NCI-H69 (cell line): ENCODE measurements around the gene CTDP1.

Experiments used
- DNase-seq: peaks from one replicate; lab custom pipeline; 2025; lab: John Stamatoyannopoulos, UW

Gene CTDP1

GRCh38 chr18:79763407-79763806 is 83.8 kb downstream of the CTDP1 start:
- DNase-seq, result no peak

GRCh38 chr18:79764131-79764530 is 84.5 kb downstream of the CTDP1 start:
- DNase-seq, result no peak

DNA sequence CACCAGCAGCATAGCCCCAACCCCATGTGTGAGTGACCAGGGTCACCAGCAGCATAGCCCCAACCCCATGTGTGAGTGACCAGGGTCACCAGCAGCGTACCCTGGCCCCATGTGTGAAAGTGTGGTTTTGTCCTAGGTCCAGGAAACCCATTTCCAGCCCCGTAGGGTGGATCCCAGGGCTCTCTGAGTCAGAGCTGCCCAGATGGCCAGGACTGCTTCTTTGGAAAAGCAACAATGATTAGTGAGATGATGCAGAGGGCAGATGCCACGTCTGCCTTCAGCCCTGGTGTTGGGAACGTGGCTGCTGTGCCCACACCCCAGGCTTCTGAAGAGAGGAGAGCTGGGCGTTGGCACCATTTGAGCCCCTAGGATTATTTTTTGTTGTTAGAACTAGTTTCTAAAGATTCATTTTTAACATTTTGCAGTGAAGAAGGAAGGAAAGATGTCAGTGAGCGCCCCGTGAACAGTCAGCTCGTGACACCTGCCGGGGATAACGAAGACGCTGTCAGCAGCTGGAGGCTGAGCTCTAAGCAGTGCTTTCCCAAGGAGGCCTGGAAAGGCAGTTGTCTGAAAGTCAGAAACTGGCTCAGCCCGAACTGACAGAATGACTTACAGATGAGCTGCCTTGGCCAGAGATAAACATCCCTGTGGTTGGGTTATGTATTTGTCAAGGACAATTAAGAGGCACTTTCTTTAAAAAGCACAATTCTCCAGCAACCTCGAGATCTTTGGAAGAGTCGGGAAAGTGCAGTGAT is 86.1 kb downstream of the CTDP1 start:
- DNase-seq, result peak; percentile 61

GRCh38 chr18:79766308-79766707 is 86.7 kb downstream of the CTDP1 start:
- peak; percentile 93 for DNase-seq

- no peak for DNase-seq
These were observed 89.1 kb downstream of the CTDP1 start for GRCh38 chr18:79768745-79769144.

GRCh38 chr18:79769698-79770500 is 90.3 kb downstream of the CTDP1 start:
- no peak for DNase-seq

DNA sequence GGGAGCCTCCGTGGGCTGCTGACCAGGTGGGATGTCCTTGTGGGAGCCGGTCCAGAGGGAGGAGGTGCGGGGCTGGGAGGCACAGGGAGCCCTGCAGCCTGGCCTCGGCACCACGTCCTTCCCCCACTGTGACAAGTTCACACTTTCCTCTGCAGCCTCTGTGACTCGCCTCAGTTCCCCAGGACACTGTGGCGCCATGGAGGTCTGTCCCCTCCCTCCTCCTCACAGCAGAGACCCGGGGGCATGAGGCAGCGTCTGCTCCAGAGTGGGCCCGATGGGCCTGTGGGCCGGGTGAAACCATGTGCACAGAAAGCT is 90.9 kb downstream of the CTDP1 start:
- DNase-seq, result no peak

DNA sequence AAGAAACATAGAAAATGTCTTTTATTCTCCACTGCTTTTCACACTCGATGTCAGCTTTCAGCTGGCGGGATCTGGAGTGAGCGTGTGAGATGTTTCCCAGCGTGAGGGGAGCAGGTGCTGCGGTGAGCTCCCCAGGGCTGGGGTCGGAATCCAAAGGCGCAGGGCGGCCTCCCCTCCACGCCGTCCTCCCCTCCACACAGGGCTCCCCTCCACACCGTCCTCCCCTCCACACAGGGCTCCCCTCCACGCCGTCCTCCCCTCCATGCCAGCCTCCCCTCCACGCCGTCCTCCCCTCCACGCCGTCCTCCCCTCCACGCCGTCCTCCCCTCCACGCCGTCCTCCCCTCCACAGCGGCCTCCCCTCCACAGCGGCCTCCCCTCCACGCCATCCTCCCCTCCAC is 91.2 kb downstream of the CTDP1 start:
- DNase-seq, result no peak

- DNase-seq, result no peak
These were observed 92.0 kb downstream of the CTDP1 start for GRCh38 chr18:79771446-79772107.

GRCh38 chr18:79772108-79772864 is 92.7 kb downstream of the CTDP1 start:
- no peak for DNase-seq

- DNase-seq, result no peak
These were observed 93.5 kb downstream of the CTDP1 start for GRCh38 chr18:79772865-79773696.

GRCh38 chr18:79774111-79774510 is 94.5 kb downstream of the CTDP1 start:
- DNase-seq, result no peak

DNA sequence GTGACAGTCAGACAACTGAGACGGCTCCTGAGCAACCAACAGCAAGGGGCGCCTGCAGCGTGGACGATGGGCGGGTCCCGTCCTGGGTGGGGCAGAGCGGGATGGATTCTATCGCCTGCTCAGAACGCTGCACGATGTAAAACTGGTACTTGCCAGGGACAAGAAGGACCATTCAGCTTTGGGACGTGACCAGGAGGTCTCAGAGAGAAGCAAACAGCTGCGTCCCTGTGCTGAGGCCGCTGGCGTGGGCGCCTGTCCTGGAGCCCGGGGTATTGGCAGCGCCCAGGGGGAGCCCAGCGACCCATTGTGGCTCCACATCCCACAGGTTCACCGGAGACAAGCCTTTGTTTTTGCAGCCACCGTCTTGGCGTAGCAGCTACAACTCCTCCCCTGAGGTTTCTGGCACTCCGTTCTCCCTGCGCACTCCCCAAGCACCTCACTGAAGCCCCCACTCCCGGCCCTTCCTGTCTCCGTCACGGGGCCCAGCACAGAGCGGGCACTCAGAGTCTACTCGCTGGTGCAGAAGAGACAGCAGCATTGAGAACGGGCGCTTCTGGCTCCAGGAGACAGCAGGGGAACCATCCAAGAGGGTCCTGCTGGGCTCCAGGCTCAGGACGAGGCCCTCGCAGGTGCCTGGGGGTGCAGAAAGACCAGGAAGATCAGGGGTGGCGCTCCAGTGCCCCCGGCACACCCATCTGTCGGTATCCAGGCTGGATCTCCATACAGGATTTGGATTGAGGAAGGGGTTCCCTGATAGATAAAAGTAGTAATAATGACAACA is 96.0 kb downstream of the CTDP1 start:
- DNase-seq, result no peak

GRCh38 chr18:79776674-79777073 is 97.1 kb downstream of the CTDP1 start:
- no peak for DNase-seq

DNA sequence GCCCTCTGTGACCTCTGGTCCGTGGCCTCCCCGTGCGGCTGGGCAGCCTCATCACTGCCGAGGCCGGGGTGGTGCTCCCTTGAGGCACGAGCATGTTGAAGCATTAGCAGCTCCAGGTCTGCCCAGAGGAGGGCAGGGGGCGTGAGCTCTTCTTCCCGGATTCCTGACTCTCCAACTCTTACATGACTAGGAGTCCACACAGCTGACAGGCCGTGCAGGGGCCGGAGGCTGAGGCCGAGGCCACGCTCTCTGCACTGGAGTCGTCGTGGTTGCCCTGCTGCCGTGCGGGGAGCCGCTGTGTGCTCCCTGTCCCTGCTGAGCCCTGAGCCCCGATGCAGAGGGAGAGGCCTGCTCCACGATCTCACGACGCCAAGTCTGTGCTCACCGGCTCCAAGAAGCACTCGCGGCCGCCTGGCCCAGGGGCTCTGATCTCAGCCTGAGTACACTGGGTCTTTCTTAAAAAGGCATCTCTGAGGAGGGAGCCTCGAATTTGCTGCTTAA is 98.7 kb downstream of the CTDP1 start:
- DNase-seq, result no peak

DNA sequence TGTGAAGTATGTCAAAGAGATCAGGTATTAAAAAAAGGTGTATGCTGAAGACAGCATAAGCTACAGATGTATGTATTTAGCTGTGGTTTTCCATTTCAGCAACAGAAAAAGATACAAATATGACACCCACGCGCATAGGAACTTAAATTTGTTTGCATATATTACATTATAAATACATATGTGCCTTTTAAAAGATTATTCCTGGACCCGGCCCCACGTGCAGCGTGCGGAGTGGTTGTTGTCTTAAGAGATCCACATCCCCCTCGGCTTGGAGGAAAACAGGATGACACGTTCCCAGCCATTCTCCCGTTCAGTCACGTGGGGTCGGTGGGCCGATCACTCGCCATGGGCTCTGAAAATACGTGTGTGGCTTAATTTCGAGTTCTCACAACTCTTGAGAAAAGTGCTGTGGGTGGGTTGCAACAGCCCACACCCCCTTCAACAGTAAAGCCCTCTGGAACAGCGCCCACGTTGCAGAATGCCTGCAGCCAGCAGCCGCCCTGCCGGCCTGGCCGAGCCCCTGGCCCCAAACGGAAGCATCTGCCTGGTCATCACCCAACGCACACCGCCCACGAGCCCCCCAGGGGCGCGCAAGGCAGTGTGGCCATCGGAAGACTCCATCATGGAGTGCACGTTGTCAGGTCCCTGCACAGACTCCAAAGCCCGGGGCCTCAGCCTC is 99.6 kb downstream of the CTDP1 start:
- DNase-seq, result no peak

DNA sequence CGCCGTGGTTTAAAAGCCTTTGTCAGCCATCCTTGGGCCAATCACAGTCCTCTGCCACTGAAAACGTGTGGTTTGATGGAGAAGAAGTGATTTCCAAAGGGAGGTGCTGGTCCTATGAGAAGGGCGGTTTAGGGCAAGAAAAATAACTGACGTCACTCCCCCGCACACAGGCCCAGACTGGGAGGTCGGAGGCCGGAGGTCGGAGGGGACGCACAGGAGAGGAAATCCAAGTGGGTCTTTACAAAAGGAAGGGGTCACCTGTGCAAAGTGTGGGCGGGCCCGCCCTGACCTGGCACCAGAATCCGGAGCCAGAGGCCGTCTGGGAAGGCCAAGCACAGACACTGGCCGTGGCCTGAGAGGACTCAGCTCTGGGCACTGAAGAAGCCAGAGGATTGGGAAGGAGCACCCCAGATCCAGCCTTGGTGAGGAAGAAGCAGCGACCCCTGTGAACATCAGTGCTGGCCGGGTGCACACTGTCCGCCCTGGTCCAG is 100.1 kb downstream of the CTDP1 start:
- no peak for DNase-seq

DNA sequence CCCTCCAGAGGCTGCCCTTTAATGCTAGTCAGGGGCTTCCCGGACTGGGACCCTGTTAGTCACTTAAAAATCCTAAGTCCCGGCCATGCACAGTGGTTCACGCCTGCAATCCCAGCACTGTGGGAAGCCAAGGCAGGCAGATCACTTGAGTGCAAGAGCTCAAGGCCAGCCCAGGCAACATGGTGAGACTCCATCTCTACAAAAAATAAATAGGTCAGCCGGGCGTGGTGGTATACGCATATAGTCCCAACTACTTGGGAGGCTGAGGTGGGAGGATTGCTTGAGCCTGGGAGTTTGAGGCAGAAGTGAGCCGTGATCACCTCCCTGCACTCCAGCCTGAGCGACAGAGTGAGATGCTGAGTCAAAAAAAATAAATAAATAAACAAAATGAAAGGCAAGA is 100.9 kb downstream of the CTDP1 start:
- no peak for DNase-seq

DNA sequence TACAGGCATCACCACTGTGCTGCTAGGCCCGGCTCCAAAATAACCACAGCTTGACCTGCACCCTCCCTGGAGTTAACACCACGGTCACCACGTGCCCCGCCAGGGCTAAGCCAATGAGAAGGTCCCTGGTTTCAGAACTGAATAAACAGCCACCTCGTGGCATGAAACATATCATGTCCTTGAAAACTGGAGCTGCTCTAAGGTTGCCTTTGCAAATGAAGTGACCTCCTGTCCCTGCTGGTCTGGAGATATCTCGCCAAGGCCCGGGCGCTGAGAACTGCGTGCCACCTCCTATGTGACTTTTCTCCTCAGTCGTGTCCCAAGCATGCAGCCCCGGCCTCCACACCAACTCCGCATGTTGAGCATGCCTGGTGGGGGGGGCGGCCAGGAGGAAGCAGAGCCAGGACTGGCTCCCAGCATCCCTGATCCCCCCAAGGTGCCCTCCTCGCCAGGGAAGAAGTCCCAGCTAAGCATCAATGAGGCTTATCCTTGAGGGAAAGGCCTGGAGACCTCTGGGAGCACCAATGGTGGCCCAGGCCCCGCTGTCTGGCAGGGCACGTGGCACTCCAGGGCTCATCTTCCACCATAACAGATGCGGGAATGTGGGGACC is 101.8 kb downstream of the CTDP1 start:
- no peak for DNase-seq
